ENCODE data around the gene GPNMB.
A peak's percentile ranks its signal among the peaks of the same experiment; 100 is the strongest.

Gene GPNMB

DNA sequence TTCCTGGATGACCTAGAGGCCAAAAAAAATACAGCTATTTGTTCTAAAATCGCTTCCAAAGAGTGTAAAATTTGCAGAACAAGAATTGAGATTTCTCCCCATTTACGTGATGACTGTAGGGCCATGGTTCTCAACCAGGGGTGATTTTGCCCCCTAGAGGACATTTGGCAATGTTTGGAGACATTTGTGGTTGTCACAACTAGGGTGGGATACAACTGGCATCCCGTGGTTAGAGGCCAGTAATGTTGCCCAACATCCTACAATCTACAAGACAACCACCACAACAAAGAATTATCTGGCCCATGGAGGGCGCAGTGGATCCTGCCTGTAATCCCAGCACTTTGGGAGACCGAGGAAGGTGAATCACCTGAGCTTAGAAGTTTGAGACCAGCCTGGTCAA is 29.8 kb downstream of the GPNMB start:
- DNase-seq, result no peak

DNA sequence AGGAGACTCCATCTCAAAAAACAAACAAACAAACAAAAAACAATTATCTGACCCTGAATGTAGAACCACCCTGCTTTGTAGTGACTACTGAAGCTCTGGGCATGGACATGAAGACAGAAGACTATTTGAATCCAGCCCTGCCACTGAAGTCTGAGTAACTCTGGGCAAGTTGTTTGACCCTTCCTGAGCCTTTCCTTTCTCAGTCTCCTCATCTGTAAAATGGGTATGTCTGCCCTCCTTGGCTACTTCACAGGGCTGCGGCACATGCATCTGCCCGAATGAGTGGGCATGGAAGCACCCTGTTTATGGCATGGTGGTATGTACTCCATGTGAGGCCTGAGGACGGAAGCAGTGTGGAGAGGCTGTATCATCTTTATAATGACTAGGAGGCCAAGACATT is 30.4 kb downstream of the GPNMB start:
- no peak for DNase-seq

GRCh38 chr7:23277359-23277989 is 30.9 kb downstream of the GPNMB start:
- DNase-seq, result no peak

DNA sequence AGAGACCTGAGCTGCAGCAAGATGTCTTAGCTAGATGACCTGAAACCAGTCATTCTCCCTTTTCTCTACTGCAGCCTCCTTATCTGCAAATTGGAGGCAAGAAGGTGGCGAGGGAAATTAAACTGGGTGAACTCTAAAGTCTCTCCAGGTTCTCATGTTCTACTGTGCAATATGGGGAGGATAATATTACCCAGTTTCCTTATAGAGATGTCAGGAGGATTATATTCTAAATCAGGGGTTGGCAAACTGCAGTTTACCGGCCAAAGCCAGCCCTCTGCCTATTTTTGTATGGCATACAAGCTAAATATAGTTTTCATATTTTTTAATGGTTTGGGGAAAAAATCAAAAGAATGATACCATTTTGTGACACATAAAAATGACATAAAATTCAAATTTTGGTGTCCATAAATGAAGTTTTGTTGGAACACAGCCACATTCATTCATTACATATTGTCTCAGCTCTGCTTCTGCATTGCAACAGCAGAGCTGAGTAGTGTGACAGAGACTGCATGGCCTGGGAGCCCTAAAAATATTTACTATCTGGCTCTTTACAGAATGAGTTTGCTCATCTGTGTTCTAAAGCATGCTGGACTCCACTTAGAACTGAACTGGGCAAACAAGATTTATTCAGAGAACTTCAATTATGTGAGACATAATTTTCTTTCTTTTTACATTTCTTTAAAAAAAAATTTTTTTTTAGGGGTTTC is 33.4 kb downstream of the GPNMB start:
- no peak for DNase-seq

DNA sequence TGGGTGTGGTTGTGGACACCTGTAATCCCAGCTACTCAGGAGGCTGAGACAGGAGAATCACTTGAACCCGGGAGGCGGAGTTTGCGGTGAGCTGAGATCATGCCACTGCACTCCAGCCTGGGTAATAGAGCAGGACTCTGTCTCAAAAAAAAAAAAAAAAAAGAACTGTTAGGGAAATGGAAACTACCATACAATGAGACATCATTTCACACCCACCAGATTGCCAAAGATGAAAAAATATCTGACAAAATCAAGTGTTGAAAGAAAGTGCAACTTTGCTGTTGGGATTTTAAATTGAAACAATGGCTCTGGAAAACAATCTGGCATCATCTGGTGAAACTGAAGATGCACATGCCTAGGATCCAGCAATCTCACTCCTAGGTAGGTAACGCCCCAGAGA is 36.5 kb downstream of the GPNMB start:
- no peak for DNase-seq

- DNase-seq, result no peak
These were observed 38.3 kb downstream of the GPNMB start for GRCh38 chr7:23284871-23285270.

GRCh38 chr7:23285657-23286646 is 39.4 kb downstream of the GPNMB start:
- no peak for DNase-seq

- DNase-seq, result no peak
These were observed 41.0 kb downstream of the GPNMB start for GRCh38 chr7:23287612-23288011.

- no peak for DNase-seq
These were observed 44.4 kb downstream of the GPNMB start for GRCh38 chr7:23290993-23291392.

DNA sequence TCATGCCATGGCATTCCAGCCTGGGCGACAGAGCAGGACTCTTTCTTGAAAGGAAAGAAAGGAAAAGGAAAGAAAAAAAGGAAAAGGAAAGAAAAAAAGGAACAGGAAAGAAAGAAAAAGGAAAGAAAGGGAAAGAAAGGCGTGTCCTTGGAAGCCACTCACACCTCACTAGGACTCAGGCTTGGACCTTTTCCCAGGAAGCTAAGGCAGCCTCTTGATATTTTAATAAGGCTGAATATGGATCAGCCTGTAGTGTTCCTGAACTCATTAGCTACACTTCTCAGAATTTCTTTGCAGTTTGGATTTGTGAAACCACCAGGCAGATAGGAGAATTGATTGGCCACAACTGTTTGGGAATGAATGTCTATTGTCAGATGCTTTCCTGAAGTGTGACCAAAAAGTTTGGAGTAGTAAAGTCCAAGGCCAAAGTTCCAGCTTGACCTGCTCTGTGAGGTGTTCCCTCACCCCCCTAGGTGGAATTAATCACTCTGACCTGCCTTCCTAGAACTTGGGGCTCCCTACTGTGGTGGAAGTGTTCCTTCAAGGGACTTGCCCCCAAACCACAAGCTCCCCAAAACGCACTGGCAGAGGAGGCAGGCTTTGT is 45.5 kb downstream of the GPNMB start:
- no peak for DNase-seq

DNA sequence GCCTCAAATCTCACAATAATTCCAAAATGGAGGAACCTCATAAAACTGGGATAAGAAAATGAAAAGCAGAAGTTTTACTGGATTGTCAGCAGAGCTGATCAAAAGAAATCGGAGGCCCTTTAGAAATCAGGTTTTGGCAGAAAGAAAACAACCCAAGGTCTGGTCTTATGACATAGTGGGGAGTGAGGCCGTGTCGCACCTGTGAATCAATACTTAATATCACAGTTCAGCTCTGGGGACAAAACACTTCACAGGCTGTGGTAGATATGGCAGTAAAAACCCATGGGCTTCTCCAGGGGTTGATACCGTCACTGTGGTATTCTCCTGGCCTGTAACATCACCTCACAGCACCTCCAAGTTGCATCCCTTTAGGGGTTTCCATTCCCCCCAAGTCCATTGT is 46.0 kb downstream of the GPNMB start:
- no peak for DNase-seq

DNA sequence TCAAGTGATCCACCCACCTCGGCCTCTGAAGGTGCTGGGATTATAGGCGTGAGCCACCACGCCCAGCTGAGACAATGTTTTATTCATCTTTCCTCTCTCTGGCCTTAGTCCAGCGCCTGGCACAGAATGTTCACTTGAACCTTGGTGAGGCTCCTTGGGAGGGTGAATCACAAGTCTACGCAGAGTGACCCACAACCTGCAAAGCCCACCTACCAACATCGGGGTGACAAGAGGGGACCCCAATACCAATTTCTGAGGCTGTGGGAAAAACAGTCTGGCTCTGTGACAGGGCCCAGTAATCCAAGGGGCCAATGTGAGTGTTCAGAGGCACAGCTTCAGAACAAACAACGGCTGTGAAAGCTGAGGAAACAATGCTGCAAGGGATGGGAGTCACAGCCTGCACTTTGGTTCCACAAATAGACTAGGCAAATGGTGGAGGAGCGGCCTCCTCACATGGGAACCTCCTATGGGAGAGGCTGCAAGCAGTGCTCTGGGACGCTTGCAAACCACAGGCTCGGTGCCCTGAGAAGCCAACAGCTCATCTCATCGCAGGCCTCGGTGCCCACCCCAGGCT is 47.0 kb downstream of the GPNMB start:
- DNase-seq, result no peak

- DNase-seq, result no peak
These were observed 48.2 kb downstream of the GPNMB start for GRCh38 chr7:23294549-23295400.

DNA sequence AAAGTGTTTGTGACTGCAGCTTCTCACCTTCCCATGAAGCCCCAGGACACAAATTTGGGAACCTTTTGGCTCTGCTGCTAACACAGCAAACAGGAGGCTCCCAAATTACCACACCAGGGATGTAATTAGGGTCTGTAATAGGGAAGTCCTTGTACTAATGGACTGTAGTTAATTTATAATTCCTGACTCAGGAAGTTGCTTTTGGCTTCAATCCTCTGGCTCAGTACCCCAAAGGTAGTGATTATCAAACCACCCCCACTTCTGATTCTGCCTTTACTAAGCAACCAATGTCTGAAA is 48.8 kb downstream of the GPNMB start:
- no peak for DNase-seq

GRCh38 chr7:23298141-23298881 is 51.7 kb downstream of the GPNMB start:
- no peak for DNase-seq

GRCh38 chr7:23298885-23299769 is 52.6 kb downstream of the GPNMB start, which contains the start of gene MALSU1:
Gene MALSU1, plus strand, starts transcription at chr7:23299339. Its CDS starts 14 bp downstream, at chr7:23299353.
- peak; percentile 75 to 93 (median 86) for DNase-seq

- DNase-seq, result no peak
These were observed 53.3 kb downstream of the GPNMB start for GRCh38 chr7:23299770-23300300.

GRCh38 chr7:23306936-23307521 is 60.5 kb downstream of the GPNMB start:
- DNase-seq, result no peak

GRCh38 chr7:23308754-23309153 is 62.2 kb downstream of the GPNMB start:
- no peak for DNase-seq

Measured in activated naive CD4-positive, alpha-beta T cell (primary cell).